GM18511 (cell line): ENCODE data around the gene ACACA.

Source experiments
- ATAC-seq: cut with Tn5 transposase; IDR thresholded peaks from one replicate; pipeline ENCODE4 v1.9.1; 2021; ENCODE audit warnings: mild to moderate bottlenecking, moderate library complexity; ENCODE audit not compliant: unreplicated experiment

ACACA gene

GRCh38 chr17:37051833-37052232 lies 354.8 kb downstream of the ACACA start:
- no peak for ATAC-seq

- ATAC-seq: no peak
These were observed 355.3 kb downstream of the ACACA start for GRCh38 chr17:37051381-37051780.

- no peak for ATAC-seq
These were observed 355.7 kb downstream of the ACACA start for GRCh38 chr17:37050920-37051319.

- no peak for ATAC-seq
These were observed 357.8 kb downstream of the ACACA start for GRCh38 chr17:37048811-37049210.

- no peak for ATAC-seq
These were observed 359.0 kb downstream of the ACACA start for GRCh38 chr17:37047631-37048104.

GRCh38 chr17:37045351-37045922 lies 361.2 kb downstream of the ACACA start:
- ATAC-seq: no peak

GRCh38 chr17:37043201-37043600 lies 363.4 kb downstream of the ACACA start:
- ATAC-seq: no peak

GRCh38 chr17:37041932-37042331 lies 364.7 kb downstream of the ACACA start:
- ATAC-seq: no peak

GRCh38 chr17:37039269-37039668 lies 367.4 kb downstream of the ACACA start:
- ATAC-seq: no peak

GRCh38 chr17:37037590-37038155 lies 369.0 kb downstream of the ACACA start:
- no peak for ATAC-seq
